Activated T-helper 1 cell treated with anti-CD3 and anti-CD28 coated beads, Interleukin-2, amount 50 U/mL, for 16 hours (primary cell): ENCODE measurements around the gene RASSF3.

Source experiments
- DNase-seq, 2 donors: peaks; one replicate each; pipeline ENCODE4 v3.0.0-alpha.2; 2020; ENCODE audit warnings: low read depth in 1 of 2, low spot score in 1 of 2

Gene RASSF3

DNA sequence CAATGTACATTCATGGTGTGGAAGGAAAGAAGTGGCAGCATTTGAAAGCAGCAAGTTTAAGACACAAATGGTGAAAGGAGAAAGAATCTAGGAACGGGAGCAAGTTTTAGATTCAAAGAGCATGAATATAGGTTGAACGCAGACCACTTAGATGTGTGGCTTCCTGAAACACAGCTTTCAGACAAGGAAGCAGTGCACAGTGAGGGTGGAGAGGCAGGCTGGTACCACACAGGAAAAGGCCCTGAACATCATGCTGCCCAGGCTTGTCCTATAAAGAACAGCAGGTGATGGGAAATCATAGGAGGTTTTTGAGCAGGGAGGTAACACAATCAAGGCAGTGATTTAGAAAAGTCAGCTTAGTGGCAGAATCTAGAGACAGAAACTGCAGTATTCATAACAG, 113.3 kb downstream of the RASSF3 start:
- no peak for DNase-seq

DNA sequence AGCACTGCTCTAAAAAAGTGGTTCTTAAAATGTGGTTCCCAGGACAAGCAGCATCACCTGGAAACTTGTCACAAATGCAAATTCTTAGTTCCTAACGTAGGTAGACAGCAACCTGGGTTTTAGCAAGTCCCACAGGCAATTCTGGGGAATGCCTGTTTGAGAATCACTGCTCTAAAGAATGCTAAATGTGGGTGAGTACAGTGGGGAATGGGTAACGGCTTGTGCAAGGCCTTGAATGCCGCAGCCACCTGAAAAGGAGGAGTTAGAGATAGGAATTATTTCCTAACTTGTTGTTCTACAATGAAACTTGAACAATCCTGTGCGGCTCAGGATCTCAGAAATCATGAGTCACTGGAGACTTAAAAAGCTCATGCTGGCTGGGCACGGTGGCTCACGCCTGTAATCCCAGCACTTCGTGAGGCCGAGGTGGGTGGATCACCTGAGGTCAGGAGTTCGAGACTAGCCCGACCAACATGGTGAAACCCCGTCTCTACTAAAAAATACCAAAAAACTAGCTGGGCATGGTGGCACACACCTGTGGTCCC, 114.0 kb downstream of the RASSF3 start:
- no peak for DNase-seq

DNA sequence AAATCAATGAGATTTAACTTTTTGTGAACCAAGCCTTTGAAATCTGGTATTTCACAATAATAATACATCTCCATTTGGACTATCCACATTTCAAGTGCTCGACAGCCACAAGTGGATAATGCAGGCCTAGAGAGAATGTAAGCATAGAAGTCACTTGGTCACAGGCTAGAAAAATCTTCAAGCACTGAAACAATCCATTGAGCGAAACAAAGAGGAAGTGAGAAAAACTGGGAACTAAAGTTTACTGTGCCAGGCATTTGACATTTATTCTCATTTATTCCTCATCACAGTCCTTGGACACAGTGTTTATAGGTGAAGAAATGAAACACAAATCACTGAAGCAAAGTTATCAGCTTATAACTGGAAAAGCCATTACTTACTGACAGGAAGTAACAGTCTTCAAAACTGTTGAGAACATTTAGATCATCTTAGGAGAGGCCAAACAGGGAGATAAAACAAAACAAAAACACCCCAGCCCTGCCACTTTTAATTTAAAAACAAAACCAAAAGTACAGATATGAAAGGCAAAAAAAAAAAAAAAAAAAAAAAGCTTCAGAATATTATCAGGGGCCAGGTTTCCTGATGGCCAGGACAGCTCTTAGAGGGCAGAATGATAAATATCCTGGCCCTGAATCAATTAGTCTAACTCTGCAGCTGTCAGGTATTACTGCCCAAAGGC, 119.8 kb downstream of the RASSF3 start:
- DNase-seq = no peak

DNA sequence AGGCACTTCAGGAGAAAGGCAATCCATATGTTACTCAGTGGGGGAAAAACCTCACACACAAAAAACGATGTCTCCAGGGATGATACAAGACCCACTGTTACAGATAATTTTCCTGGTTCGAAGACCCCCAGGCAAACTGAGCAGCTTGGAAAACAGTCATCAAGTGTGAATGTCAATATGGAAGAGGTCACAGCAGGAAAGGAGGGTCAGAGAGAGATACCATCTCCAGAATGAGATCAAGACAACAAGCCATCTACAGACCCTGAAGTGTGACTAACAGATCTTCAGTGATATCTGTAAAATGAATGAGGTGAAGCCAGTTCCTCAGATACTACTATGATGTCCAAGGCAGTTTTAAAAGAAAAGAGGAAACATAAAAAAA, 120.3 kb downstream of the RASSF3 start:
- DNase-seq = no peak

DNA sequence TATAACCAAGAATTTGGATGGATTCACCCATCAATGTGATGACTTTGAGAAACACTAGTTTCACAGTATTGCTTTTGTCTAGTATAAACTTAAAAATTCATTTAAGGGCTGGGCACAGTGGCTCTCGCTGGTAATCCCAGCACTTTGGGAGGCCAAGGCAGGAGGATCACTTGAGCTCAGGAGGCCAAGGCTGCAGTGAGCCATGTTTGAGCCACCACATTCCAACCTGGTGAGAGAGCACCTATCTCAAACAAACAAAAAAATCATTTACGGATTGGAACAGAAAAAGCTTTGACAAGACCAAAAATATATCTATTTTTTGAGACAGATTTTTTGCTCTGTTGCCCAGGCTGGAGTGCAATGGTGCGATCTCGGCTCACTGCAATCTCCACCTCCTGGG, 121.4 kb downstream of the RASSF3 start:
- DNase-seq = no peak

DNA sequence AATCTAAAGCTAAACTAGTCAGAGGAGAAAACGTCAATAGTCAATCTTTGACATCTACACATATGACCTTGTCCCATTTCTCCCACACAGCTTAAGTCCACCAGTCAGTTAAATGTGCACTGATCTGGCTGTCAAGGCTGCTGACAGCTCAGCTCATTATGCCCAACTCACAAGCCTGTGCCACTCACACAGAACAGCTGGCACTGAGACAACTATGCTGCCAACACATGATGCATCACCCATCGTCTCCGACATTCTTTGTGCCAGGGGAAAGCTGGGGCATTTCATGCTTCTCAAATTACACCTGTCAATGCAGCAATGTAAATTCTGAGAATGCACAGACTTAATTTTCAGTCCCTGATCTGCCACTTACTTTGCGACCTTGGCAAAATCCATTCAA, 123.6 kb downstream of the RASSF3 start:
- no peak for DNase-seq

DNA sequence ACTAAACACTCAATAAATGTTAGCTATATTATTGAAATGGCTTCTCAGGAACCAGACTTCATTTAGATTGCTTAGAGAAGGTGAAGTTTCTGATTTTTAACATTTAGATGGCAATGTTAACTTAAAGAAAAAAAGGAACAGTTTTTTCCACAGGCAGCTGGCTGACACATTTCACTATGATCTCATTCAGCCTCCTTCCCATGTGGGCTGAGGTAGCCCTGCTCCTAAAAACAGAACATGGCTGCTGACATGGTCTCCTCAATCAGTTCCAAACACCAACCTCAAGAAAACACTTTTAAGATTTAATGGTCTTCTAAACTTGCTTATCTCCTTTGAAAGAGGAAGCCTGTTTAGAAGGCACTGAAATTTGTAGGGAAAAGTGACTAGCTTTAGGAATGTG, 125.1 kb downstream of the RASSF3 start:
- DNase-seq = no peak

DNA sequence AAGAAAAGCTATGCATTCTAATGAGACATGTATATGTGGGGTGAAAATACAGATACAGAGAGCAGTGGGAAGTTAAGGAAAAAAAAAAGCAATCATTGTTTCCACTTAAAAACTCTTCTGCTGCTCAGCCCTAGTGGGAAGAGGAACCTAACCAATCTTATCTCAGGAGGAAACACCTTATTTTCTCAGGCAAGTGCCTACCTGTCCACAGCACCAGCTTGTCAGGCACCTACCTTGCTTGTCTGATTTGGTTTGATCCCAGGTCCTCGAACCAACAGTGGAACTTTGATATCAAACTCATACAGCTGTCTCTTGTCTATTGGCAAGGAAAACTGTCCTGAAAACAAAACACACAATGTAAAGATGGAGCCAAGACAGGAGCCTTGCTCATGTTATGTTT, 126.5 kb downstream of the RASSF3 start:
- no peak for DNase-seq

DNA sequence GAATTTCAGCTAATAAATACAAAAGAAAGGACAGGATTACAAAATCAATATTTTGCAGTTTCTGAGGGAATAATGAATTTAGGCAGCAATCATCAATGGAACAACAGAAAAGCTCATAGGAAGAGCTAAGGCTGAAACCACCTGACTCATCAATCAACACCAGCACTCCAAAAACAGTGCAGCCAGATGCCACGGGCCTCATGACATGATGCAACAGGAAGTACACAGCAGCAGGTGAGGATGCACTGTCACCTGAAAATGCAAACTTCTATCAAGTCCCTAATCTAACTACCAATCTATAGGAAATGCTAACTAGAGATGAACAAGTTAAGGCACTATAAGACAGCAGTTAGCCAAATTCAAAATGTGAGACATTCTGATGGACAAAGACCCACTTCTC, 127.2 kb downstream of the RASSF3 start:
- peak in 1 of 2 donors; percentile 9 for DNase-seq

DNA sequence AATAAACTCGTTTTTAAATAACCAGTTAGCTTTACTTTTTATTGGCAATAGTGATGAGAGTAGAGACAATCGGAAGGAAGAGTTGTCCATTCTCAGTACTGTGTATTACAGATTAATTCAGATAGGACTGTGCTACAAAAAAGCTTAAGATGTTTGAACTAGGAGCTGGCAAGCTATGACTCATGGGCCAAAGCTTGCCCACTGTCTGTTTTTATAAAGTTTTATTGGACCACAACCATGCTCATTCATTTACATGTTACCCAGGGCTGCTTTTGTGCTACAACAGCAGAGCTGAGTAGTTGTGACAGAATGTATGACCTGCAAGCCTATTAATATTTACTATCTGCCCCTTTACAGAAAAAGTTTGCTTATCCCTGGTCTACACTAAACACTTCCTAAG, 129.5 kb downstream of the RASSF3 start:
- DNase-seq = no peak

DNA sequence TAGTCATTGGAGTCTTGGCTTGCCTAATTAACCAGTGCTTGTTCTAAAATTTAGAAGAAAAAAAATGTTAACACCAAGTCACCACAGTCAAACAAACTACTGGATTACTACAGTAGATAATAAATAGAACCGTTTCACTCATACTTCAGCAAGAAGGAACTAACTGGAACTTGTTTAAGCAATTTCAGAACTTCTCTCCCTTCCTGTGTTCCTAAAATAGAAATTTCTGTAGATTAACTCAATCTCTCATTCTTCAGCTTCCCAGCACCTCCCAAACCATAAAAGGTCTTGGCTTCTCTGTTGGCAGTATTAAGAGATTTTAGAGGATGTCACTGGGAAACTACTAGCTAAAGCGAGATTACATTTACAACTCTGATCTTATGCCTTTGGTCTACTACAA, 130.4 kb downstream of the RASSF3 start:
- DNase-seq = no peak

DNA sequence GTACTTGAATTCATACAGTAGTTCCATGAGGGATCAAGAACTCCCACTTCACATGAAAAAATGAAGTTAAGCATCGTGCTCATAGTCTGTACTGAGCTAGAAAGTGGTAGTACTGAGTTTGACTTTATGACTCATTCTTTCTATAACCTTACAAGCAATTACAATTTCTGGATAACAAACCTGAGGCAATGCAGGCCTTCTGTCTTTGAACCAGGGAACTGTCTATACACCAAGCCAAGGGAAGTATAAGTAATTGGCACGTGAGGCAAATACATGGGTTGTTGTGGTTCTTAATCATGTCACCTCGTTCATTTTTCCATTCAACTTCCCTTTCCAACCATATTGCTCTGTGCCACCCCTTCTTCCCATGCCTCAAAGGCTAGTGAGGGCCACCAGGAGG, 132.1 kb downstream of the RASSF3 start:
- no peak for DNase-seq

DNA sequence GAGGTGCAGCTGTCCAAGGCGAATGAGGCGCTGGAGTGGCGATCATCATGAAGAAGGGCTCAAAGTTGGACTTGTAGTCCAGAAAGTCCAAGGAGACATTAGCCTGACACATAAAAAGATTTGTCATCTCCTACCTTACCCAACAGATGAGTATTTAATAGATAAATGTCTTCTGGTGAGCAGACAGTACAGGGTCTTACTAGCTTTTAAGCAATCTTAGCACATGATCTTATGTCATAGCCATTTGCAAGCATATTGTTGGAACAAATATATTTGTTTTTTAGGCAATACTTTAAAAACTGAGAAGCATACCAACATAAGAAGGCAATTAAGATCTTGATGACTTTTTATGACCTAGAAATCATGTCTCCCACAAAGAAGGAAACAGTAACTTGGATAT, 132.9 kb downstream of the RASSF3 start:
- no peak for DNase-seq

DNA sequence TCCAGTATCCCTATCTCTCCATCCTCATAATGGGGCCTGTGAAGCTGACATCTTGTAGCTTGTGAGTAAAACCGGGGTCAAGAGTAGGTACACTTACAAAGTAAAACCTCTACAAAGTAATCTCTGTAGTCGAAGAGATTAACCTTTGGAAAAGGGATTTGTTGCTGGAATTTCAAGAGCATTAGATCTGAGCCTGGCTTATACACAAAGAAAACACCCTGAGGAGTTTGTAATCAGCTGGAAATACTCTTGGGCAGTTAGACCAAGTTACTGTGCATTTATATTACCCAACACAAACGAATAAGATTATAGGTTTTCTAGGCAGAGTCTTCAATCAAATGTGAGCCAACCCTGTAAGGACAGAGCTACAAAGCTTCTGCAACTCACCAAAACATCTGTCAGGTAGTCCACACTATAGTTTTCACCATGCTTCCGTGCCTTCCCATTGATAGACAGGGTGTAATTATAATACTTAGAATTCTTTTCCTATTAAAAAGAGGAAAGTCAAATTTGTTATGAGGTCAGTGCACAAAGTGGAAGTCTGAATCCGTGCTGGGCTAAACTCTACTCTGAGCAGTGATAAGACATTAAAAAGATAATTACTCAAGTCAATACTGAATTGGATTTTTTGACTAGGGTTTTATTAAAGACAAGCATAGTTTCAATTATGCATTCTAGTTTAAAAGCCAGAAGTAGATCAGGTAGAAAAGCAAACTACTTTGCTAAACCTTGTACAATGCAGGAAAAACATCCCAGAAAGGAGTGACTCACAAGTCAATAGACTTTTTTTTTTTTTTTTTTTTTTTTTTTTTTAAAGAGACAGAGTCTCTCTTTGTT, 134.3 kb downstream of the RASSF3 start:
- no peak for DNase-seq

DNA sequence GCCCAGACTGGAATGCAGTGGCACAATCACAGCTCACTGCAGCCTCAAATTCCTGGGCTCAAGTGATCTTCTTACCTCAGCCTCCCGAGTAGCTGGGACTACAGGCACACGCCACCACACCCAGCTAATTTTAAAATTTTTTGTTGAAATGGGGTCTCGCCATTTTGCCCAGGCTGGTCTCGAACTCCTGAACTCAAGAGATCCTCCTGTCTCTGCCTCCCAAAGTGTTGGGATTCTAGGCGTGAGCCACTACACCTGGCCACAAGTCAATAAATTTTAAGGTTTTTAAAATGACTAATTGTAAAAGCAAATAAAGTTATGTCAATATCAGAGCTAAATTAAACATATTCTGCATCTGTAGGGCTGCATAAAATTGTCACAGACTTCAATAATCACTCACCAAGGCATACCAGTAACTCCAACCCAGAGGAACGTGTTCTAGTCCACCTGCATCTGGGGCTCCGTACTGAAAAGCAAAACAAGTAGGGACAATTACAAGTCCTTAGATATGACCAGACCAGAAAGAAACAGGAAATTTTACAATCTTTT, 135.0 kb downstream of the RASSF3 start:
- DNase-seq = no peak

DNA sequence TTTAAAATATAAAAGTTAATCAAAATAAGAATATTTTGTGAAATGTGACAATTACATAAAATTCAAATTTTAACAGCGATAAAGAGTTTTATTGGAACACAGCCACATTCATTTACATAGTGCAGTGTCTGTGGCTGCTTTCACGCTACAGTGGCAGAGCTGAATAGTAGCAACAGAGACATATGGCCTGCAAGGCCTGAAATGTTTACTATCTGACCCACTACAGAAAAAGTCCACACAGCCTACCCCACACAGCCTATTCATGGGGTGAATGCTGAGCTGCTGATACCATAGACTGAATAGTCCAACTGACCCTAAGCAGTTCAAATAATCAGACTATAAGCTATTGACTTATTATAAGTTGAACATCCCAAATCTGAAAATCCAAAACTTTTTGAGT, 135.7 kb downstream of the RASSF3 start:
- no peak for DNase-seq

DNA sequence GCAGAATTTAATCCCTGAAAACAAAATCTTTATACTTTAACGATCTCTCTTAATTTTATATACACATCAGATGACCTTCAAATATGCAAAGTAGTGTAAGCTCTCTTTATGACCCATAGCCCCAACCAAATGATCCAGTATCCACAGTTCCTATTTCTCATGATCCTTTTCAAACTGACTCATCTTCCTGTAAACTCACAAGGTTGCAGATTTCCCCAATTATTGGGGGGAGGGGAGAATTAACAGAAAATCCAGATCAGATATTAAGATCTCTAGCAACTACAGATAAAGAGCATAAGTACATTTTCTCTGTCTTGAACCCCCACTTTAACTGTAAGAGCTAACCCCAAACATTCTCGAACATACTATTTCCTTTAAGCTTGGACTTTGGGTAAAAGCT, 136.4 kb downstream of the RASSF3 start:
- no peak for DNase-seq
